ENCODE measurements around the gene TMEM117.
"Not testable (repeated sequence)": the region's sequence is repeated elsewhere in the genome, so short reads cannot be mapped to it uniquely, and the experiment has no call there.

Gene TMEM117

GRCh38 chr12:44317651-44318126 lies 481.8 kb downstream of the TMEM117 start:
- no peak for DNase-seq

- DNase-seq = no peak
Observed at GRCh38 chr12:44331269-44331668, 495.4 kb downstream of the TMEM117 start.

GRCh38 chr12:44334347-44334746 lies 498.5 kb downstream of the TMEM117 start:
- DNase-seq = no peak

- DNase-seq = no peak
Observed at GRCh38 chr12:44335030-44335429, 499.1 kb downstream of the TMEM117 start.

GRCh38 chr12:44336577-44336976 lies 500.7 kb downstream of the TMEM117 start:
- DNase-seq = no peak

- no peak for DNase-seq
Observed at GRCh38 chr12:44342371-44342770, 506.5 kb downstream of the TMEM117 start.

GRCh38 chr12:44347145-44347544 lies 511.3 kb downstream of the TMEM117 start:
- no peak for DNase-seq

- DNase-seq = no peak
Observed at GRCh38 chr12:44357494-44357893, 521.6 kb downstream of the TMEM117 start.

GRCh38 chr12:44358636-44359035 lies 522.8 kb downstream of the TMEM117 start:
- DNase-seq = no peak

- DNase-seq = no peak
Observed at GRCh38 chr12:44362947-44363346, 527.1 kb downstream of the TMEM117 start.

- no peak for DNase-seq
Observed at GRCh38 chr12:44367136-44367535, 531.3 kb downstream of the TMEM117 start.

GRCh38 chr12:44367916-44368315 lies 532.0 kb downstream of the TMEM117 start:
- DNase-seq = no peak

- no peak for DNase-seq
Observed at GRCh38 chr12:44369998-44370397, 534.1 kb downstream of the TMEM117 start.

GRCh38 chr12:44370982-44371381 lies 535.1 kb downstream of the TMEM117 start:
- no peak for DNase-seq

GRCh38 chr12:44372259-44372658 lies 536.4 kb downstream of the TMEM117 start:
- DNase-seq = no peak

GRCh38 chr12:44375694-44376093 lies 539.8 kb downstream of the TMEM117 start:
- no peak for DNase-seq

GRCh38 chr12:44377443-44378187 lies 541.7 kb downstream of the TMEM117 start:
- DNase-seq = no peak

GRCh38 chr12:44379113-44379512 lies 543.2 kb downstream of the TMEM117 start:
- DNase-seq = not testable (repeated sequence)

- DNase-seq = no peak
Observed at GRCh38 chr12:44379831-44380230, 544.0 kb downstream of the TMEM117 start.

- DNase-seq = no peak
Observed at GRCh38 chr12:44380861-44381260, 545.0 kb downstream of the TMEM117 start.

- DNase-seq = no peak
Observed at GRCh38 chr12:44381341-44381740, 545.5 kb downstream of the TMEM117 start.

GRCh38 chr12:44384136-44384535 lies 548.3 kb downstream of the TMEM117 start:
- no peak for DNase-seq

GRCh38 chr12:44385964-44386363 lies 550.1 kb downstream of the TMEM117 start:
- DNase-seq = no peak

- no peak for DNase-seq
Observed at GRCh38 chr12:44387581-44387980, 551.7 kb downstream of the TMEM117 start.

GRCh38 chr12:44389038-44389437 lies 553.2 kb downstream of the TMEM117 start:
- DNase-seq = no peak
